ENCODE measurements around the gene MARCHF4. TPM values are rescaled to one million over a fixed set of nuclear protein-coding genes. Genes with fewer than 3 reads are reported as not detected.

MARCHF4 gene
- total RNA-seq, result 3.6 and 8.0 TPM in 2 replicates

DNA sequence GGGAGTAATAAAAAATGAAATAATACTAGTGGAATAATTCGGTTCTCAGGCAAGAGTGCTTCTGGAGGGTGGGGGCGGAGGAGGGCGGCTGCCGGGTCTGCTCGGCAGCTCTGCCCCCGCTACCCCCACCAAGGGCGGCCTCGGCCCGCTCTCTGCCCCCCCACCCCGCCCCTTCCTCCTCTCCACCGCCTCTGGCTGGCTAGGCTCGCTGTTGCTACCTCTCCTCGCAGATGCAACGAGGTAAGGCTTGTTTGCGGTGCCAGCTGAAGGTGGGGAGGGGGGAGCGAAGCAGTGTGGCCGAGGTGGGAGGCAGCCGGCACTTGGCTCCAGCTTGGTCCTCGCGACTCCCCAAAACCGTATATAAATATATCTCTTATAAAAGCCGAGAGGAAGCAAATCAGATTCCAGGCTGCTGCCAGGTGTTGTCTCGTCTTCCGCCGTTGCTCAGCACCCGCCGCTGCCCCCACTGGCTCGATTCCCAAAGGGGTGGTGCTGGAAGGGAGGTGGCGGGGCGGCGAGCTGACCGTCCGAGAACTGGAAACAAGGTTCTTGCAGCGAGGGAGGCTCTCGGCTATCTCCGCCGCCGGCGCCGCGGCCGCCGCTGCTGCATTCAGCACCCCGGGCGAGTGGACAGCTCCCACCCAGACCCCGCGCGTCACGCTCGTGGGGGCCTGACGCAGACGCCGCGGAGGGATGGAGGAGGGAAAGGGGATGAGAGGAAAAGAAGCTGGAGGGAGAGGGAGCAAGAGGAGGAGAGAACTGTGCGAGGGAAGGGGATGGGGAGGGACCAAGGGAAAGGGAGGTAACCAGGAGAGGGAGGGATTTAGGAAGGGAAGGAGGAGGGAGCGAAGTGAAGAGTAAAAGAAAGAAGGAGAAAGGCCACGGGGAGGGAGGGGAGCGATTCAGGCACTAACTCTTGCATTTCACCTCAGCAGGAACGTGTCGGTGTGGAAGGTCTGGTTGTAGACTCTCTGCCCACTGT lies at the start of gene MARCHF4:
TSS of gene MARCHF4 (minus strand) at position 763 of the 982 bp plus-strand sequence. CDS start 2,223 bp downstream, outside the sequence.

GRCh38 chr2:216412022-216412999 lies 40.0 kb upstream of the MARCHF4 start, which contains the start of gene SMARCAL1:
TSS of gene SMARCAL1 (plus strand) at chr2:216412484. CDS start at chr2:216414705, 2,221 bp downstream.

Other genes with a start within 250 kb of the MARCHF4 start
- 18.0 and 22.2 TPM in 2 replicates for gene SMARCAL1, start 40.0 kb upstream of the MARCHF4 start, total RNA-seq
- gene RPL37A, start 126.4 kb upstream of the MARCHF4 start, total RNA-seq, result 1,530 and 1,551 TPM in 2 replicates

Data from smooth muscle cell of the pulmonary artery (primary cell).